HepG2 (cell line): Measurements from ENCODE around the gene GBE1. TPM values are rescaled to one million over a fixed set of nuclear protein-coding genes. Genes with fewer than 3 reads are reported as not detected.

Source experiments
- ATAC-seq: fragments of 200-7000 bp; cut with Tn5 transposase; 3 replicates; pipeline ENCODE4 v1.9.1; 2020; ENCODE audit warnings: mild to moderate bottlenecking, moderate library complexity
- BruUV-seq: library from RNA; stranded (reverse); fragments of 400-500 nt; replicated peaks from 2 replicates; lab custom pipeline; 2021; lab: Mats Ljungman, UMichigan
- CTCF ChIA-PET: fragments of 300-600 bp; formaldehyde crosslinking; extraction: SDS; loops from one replicate; lab custom pipeline; 2021; ENCODE audit warnings: low total read pairs, inconsistent platforms, low intra/inter-chr PET ratio; lab: Yijun Ruan, JAX
- POLR2A ChIA-PET: fragments of 350-600 bp; sonication (Branson Sonifier 250); formaldehyde crosslinking; loops from one replicate; lab custom pipeline; 2020; ENCODE audit warnings: antibody characterized with exemption, inconsistent platforms; lab: Yijun Ruan, JAX
- DNase-seq: peaks from one replicate; pipeline ENCODE4 v3.0.0-alpha.2; 2015; ENCODE audit warnings: low spot score
- FAIRE-seq: peaks from 3 replicates; lab custom pipeline; 2011; peaks lifted over from hg19 to GRCh38; lab: Jason Lieb, UNC
- H2AFZ ChIP-seq: one replicate; pipeline ENCODE4 v1.6.1; 2011; ENCODE audit warnings: low read length, inconsistent platforms
- H3K27ac ChIP-seq: fragments of 300-600 bp; 3 replicates; pipeline ENCODE4 v1.8.0; 2011; ENCODE audit warnings: mixed run types, mild to moderate bottlenecking, mixed read lengths, low read length, inconsistent platforms; ENCODE audit not compliant: insufficient read depth; ENCODE audit errors: extremely low read length
- H3K27me3 ChIP-seq, 2 experiments: fragments of 200-600 bp in 1 of 2; 2 replicates in 1 of 2; 3 replicates in 1 of 2; pipeline versions ENCODE4 v1.6.0 to v1.8.0; 2011; ENCODE audit warnings: low read length in 2 of 2, mild to moderate bottlenecking in 2 of 2, moderate library complexity in 2 of 2, inconsistent platforms in 1 of 2; ENCODE audit not compliant: insufficient read depth in 2 of 2, control insufficient read depth in 1 of 2
- H3K36me3 ChIP-seq, 2 experiments: fragments of 200-600 bp in 1 of 2; replicated peaks in 1 of 2; 2 replicates in 1 of 2; 3 replicates in 1 of 2; pipeline versions ENCODE4 v1.5.1 to v1.8.0; 2011; ENCODE audit warnings: low read length in 2 of 2, inconsistent platforms in 1 of 2; ENCODE audit not compliant: insufficient read depth in 2 of 2, control insufficient read depth in 1 of 2
- H3K4me1 ChIP-seq: 2 replicates; pipeline ENCODE4 v1.5.1; 2012; ENCODE audit warnings: low read length, inconsistent platforms; ENCODE audit not compliant: insufficient read depth
- H3K4me2 ChIP-seq: 2 replicates; pipeline ENCODE4 v1.6.0; 2011; ENCODE audit warnings: low read depth, low read length, inconsistent platforms
- H3K4me3 ChIP-seq, 3 experiments: fragments of 200-600 bp in 1 of 3; sonication (generic), shearing (Covaris generic) in 1 of 3; replicated peaks in 1 of 3; 2 replicates each; pipeline ENCODE4 v1.5.1; 2011 to 2016; ENCODE audit warnings: low read length in 3 of 3, inconsistent platforms in 2 of 3, low read depth in 2 of 3, mild to moderate bottlenecking in 2 of 3, control low read depth in 1 of 3, mixed read lengths in 1 of 3; ENCODE audit not compliant: insufficient read depth in 1 of 3
- H3K79me2 ChIP-seq: one replicate; pipeline ENCODE4 v1.6.1; 2011; ENCODE audit warnings: low read length, inconsistent platforms; ENCODE audit not compliant: insufficient read depth
- H3K9ac ChIP-seq: 2 replicates; pipeline ENCODE4 v1.6.0; 2011; ENCODE audit warnings: mild to moderate bottlenecking, low read depth, low read length, inconsistent platforms; ENCODE audit not compliant: insufficient read depth
- H3K9me3 ChIP-seq: 2 replicates; pipeline ENCODE4 v1.5.1; 2012; ENCODE audit warnings: mild to moderate bottlenecking, low read length
- H4K20me1 ChIP-seq: 2 replicates; pipeline ENCODE4 v1.6.0; 2011; ENCODE audit warnings: inconsistent platforms, mild to moderate bottlenecking, low read length, moderate library complexity; ENCODE audit not compliant: insufficient read depth
- FOXC1 ChIP-seq: sonication (generic); formaldehyde crosslinking; IDR thresholded peaks from 2 replicates; pipeline ENCODE4 v1.8.0; 2022; ENCODE audit warnings: mild to moderate bottlenecking, missing genetic modification reagents, borderline replicate concordance
- HNRNPH1 ChIP-seq: fragments of 200-400 bp; formaldehyde crosslinking; optimal IDR thresholded peaks from 2 replicates; pipeline ENCODE3; 2017; ENCODE audit warnings: mild to moderate bottlenecking, low read depth, low read length
- NFYB ChIP-seq: sonication (generic); formaldehyde crosslinking; IDR thresholded peaks from 2 replicates; pipeline ENCODE4 v1.4.0; 2020; ENCODE audit warnings: missing genetic modification reagents
- PAX8 ChIP-seq: sonication (generic); formaldehyde crosslinking; IDR thresholded peaks from 2 replicates; pipeline ENCODE4 v1.8.0; 2022; ENCODE audit warnings: mild to moderate bottlenecking, missing genetic modification reagents, borderline replicate concordance
- SSRP1 ChIP-seq: IDR thresholded peaks from 2 replicates; pipeline ENCODE4 v1.6.1; 2016; ENCODE audit warnings: control low read depth
- ZBTB2 ChIP-seq: sonication (generic); formaldehyde crosslinking; IDR thresholded peaks from 2 replicates; pipeline ENCODE4 v1.8.0; 2022; ENCODE audit warnings: low read depth, missing genetic modification reagents
- ZFP36 ChIP-seq: fragments of 150-350 bp; IDR thresholded peaks from 2 replicates; pipeline ENCODE4 v1.6.1; 2018; ENCODE audit warnings: borderline replicate concordance, low read length, low read depth; ENCODE audit not compliant: partially characterized antibody
- ZNF546 ChIP-seq: sonication (generic); formaldehyde crosslinking; conservative IDR thresholded peaks from 2 replicates; pipeline ENCODE4 v1.8.1; 2023; ENCODE audit warnings: mild to moderate bottlenecking, missing genetic modification reagents
- ZNF670 ChIP-seq: sonication (generic); formaldehyde crosslinking; IDR thresholded peaks from 2 replicates; pipeline ENCODE4 v1.8.0; 2022; ENCODE audit warnings: mild to moderate bottlenecking, missing genetic modification reagents, borderline replicate concordance
- ZSCAN20 ChIP-seq: sonication (generic); formaldehyde crosslinking; IDR thresholded peaks from 2 replicates; pipeline ENCODE4 v1.4.0; 2020; ENCODE audit warnings: missing genetic modification reagents, mild to moderate bottlenecking, borderline replicate concordance
- WGBS: methylation state at CpG from one replicate; pipeline ENCODE4 v1.1.6; 2017; ENCODE audit warnings: low lambda C conversion rate; 5-methylcytosine and 5-hydroxymethylcytosine counted together
- in situ Hi-C: cut with HindIII; loops from 2 replicates; pipeline ENCODE4 v1.10.0; 2017; ENCODE audit warnings: low pct_unique_long_range_greater_than_20kb; ENCODE audit not compliant: extremely low pct_ligation_motif_present
- intact Hi-C: fragments of 100-400 bp; cut with micrococcal nuclease; formaldehyde crosslinking; loops from one replicate; pipeline ENCODE4 v1.10.0; 2022; ENCODE audit not compliant: unreplicated experiment
- polyA plus RNA-seq, 8 experiments: library from polyadenylated mRNA; depleted of rRNA in 3 of 8; stranded (reverse) in 7 of 8; unstranded in 1 of 8; fragments of >200 nt; fragmentation: Illumina TruSeq in 4 of 8; extraction: Trizol in 4 of 8; gene quantifications; 2 replicates each; pipeline versions ENCODE4 v1.2.1 to v1.2.3, GENCODE V29; 2011 to 2016; ENCODE audit warnings: low read depth in 4 of 8, missing spikeins in 1 of 8, mixed read lengths in 1 of 8; ENCODE audit not compliant: insufficient read depth in 1 of 8
- total RNA-seq, 5 experiments: library from RNA; depleted of rRNA; stranded (reverse); fragments of >200 nt; fragmentation: Illumina TruSeq; extraction: Trizol; gene quantifications; 2 replicates each; pipeline ENCODE4 v1.2.3, GENCODE V29; 2016; ENCODE audit warnings: low read depth in 1 of 5
- TF ChIP-seq, protein P1 (sequence below): sonication (generic); formaldehyde crosslinking; IDR thresholded peaks from 2 replicates; pipeline ENCODE4 v1.4.0; 2020; ENCODE audit warnings: mild to moderate bottlenecking, low read depth, missing genetic modification reagents

GBE1 gene
- total and polyA plus RNA-seq, 2 of the 13 experiments (the other 11 are each of a cell fraction or from before 2014, with no cell fraction given): 22.9 to 36.1 TPM

GRCh38 chr3:81624756-81625155, 136.7 kb downstream of the GBE1 start (continued):
- TF ChIP-seq ZSCAN20: no peak
- TF ChIP-seq NFYB (CRISPR knock-in tag): no peak
- TF ChIP-seq PAX8 (CRISPR knock-in tag): no peak
- no peak for TF ChIP-seq FOXC1 (CRISPR knock-in tag)
- no peak for TF ChIP-seq SSRP1 (CRISPR knock-in tag)
- no peak for TF ChIP-seq ZNF670
- no peak for TF ChIP-seq HNRNPH1
- TF ChIP-seq ZFP36: no peak
- no peak for TF ChIP-seq ZNF546 (CRISPR knock-in tag)
- no peak for TF ChIP-seq ZBTB2 (CRISPR knock-in tag)

- WGBS: 94% methylated on average over 4 of the region's 4 CpGs
- in situ Hi-C loops: no loop called here
- POLR2A ChIA-PET: no interaction called here
- Histone ChIP-seq H3K27me3 (no peaks in the 10 kb centered on the region; a peak in 1 of 5 replicates), H3K27ac (no peak overlapping the region), H3K4me3 (no peak overlapping the region), H3K79me2 (no peaks in the 10 kb centered on the region), H4K20me1 (no peaks in the 10 kb centered on the region), H3K4me2 (no peak overlapping the region), H3K36me3 (no peaks in the 10 kb centered on the region), H3K4me1 (no peaks in the 10 kb centered on the region), H3K9me3 (no peaks in the 10 kb centered on the region), H3K9ac (no peak overlapping the region), H2AFZ (no peak overlapping the region)
- DNase-seq (no peak), FAIRE-seq (no peak), ATAC-seq (no peak)
- TF ChIP-seq, protein P1, sequence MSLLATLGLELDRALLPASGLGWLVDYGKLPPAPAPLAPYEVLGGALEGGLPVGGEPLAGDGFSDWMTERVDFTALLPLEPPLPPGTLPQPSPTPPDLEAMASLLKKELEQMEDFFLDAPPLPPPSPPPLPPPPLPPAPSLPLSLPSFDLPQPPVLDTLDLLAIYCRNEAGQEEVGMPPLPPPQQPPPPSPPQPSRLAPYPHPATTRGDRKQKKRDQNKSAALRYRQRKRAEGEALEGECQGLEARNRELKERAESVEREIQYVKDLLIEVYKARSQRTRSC (CRISPR knock-in tag): no peak
- no TSS peak for BruUV-seq
- CTCF ChIA-PET: no interaction called here
- intact Hi-C loops: no loop called here
Measured at GRCh38 chr3:81622395-81622794, 139.1 kb downstream of the GBE1 start.
